Nephron progenitor cell (in vitro differentiated cells): Measurements from ENCODE around the gene PHETA1.

Experiments used
- DNase-seq: peaks from one replicate; pipeline ENCODE4 v3.0.0; 2021
- H3K27ac Mint-ChIP-seq: 2 replicates; pipeline ENCODE4 v1.8.0; 2021; ENCODE audit warnings: mild to moderate bottlenecking, moderate library complexity, mixed read lengths
- H3K27me3 Mint-ChIP-seq: 2 replicates; pipeline ENCODE4 v1.8.0; 2021; ENCODE audit warnings: mild to moderate bottlenecking, low read depth, mixed read lengths; ENCODE audit not compliant: poor library complexity
- H3K36me3 Mint-ChIP-seq: 2 replicates; pipeline ENCODE4 v1.8.0; 2021; ENCODE audit warnings: low read depth, mixed read lengths
- H3K4me1 Mint-ChIP-seq: 2 replicates; pipeline ENCODE4 v1.8.0; 2021; ENCODE audit warnings: mixed read lengths
- H3K4me3 Mint-ChIP-seq: 2 replicates; pipeline ENCODE4 v1.8.0; 2021; ENCODE audit warnings: mild to moderate bottlenecking, moderate library complexity, mixed read lengths
- H3K9me3 Mint-ChIP-seq: 2 replicates; pipeline ENCODE4 v1.8.0; 2021; ENCODE audit warnings: mild to moderate bottlenecking, moderate library complexity, mixed read lengths
- CTCF ChIP-seq: fragments of 200-600 bp; sonication (generic); IDR thresholded peaks from 2 replicates; pipeline ENCODE4 v1.5.0; 2021; ENCODE audit warnings: antibody characterized with exemption

The PHETA1 gene

GRCh38 chr12:111328138-111328537 is 40.8 kb downstream of the PHETA1 start:
- H3K4me1 Mint-ChIP-seq: peaks cover 5% of the 10 kb centered on the region
- DNase-seq: no peak
- no peaks in the 10 kb centered on the region for H3K36me3 Mint-ChIP-seq
- H3K27me3 Mint-ChIP-seq: peaks cover 12% of the 10 kb centered on the region
- no peak for TF ChIP-seq CTCF
- no peak overlapping the region for H3K4me3 Mint-ChIP-seq
- H3K27ac Mint-ChIP-seq: no peak overlapping the region
- H3K9me3 Mint-ChIP-seq: peaks cover 4% of the 10 kb centered on the region

- H3K4me1 Mint-ChIP-seq: peaks cover 5% of the 10 kb centered on the region
- H3K9me3 Mint-ChIP-seq: peaks cover 4% of the 10 kb centered on the region
- no peak overlapping the region for H3K4me3 Mint-ChIP-seq
- no peaks in the 10 kb centered on the region for H3K36me3 Mint-ChIP-seq
- peaks cover 11% of the 10 kb centered on the region for H3K27me3 Mint-ChIP-seq
- DNase-seq: no peak
- H3K27ac Mint-ChIP-seq: no peak overlapping the region
- TF ChIP-seq CTCF: no peak
Observed at GRCh38 chr12:111327474-111327873, 41.4 kb downstream of the PHETA1 start.

- TF ChIP-seq CTCF: no peak
- DNase-seq: no peak
- Mint-ChIP-seq H3K4me3 (no peak overlapping the region), H3K27ac (no peak overlapping the region), H3K36me3 (no peaks in the 10 kb centered on the region), H3K9me3 (peaks cover 4% of the 10 kb centered on the region), H3K4me1 (no peaks in the 10 kb centered on the region), H3K27me3 (peaks cover 3% of the 10 kb centered on the region)
Observed at GRCh38 chr12:111322336-111323250, 46.3 kb downstream of the PHETA1 start.

GRCh38 chr12:111321317-111321716 is 47.6 kb downstream of the PHETA1 start:
- Mint-ChIP-seq H3K4me1 (no peaks in the 10 kb centered on the region), H3K9me3 (no peaks in the 10 kb centered on the region), H3K27me3 (no peaks in the 10 kb centered on the region), H3K36me3 (no peaks in the 10 kb centered on the region), H3K4me3 (no peak overlapping the region), H3K27ac (no peak overlapping the region)
- TF ChIP-seq CTCF: no peak
- no peak for DNase-seq

GRCh38 chr12:111320258-111321050 is 48.4 kb downstream of the PHETA1 start:
- no peak for TF ChIP-seq CTCF
- H3K4me1 Mint-ChIP-seq: no peaks in the 10 kb centered on the region
- no peaks in the 10 kb centered on the region for H3K36me3 Mint-ChIP-seq
- no peaks in the 10 kb centered on the region for H3K9me3 Mint-ChIP-seq
- no peak for DNase-seq
- no peaks in the 10 kb centered on the region for H3K27me3 Mint-ChIP-seq
- H3K4me3 Mint-ChIP-seq: no peak overlapping the region
- no peak overlapping the region for H3K27ac Mint-ChIP-seq
